Epithelial cell of esophagus (primary cell): Measurements from ENCODE around the gene MSRB3.

Source experiments
- DNase-seq: peaks from one replicate; pipeline ENCODE4 v3.0.0; 2010; ENCODE audit warnings: low read depth
- H3K4me3 ChIP-seq: 2 replicates; pipeline ENCODE4 v1.5.1; 2011; ENCODE audit warnings: mild to moderate bottlenecking, low read length, control low read depth
- CTCF ChIP-seq: IDR thresholded peaks from 2 replicates; pipeline ENCODE4 v1.5.1; 2011; ENCODE audit warnings: low read depth, mild to moderate bottlenecking, low read length, control low read depth, inconsistent platforms; ENCODE audit not compliant: insufficient read depth; ENCODE audit errors: missing control alignments

The MSRB3 gene

GRCh38 chr12:65488197-65488596 is 209.7 kb downstream of the MSRB3 start:
- no peak for DNase-seq
- no peak for TF ChIP-seq CTCF
- H3K4me3 ChIP-seq, result no peak overlapping the region

GRCh38 chr12:65490250-65490649 is 211.8 kb downstream of the MSRB3 start:
- no peak for DNase-seq
- TF ChIP-seq CTCF, result no peak
- no peak overlapping the region for H3K4me3 ChIP-seq

GRCh38 chr12:65492998-65493912 is 214.8 kb downstream of the MSRB3 start:
- no peak for DNase-seq
- H3K4me3 ChIP-seq, result no peak overlapping the region
- no peak for TF ChIP-seq CTCF

- H3K4me3 ChIP-seq, result no peak overlapping the region
- DNase-seq, result no peak
- TF ChIP-seq CTCF, result no peak
Observed at GRCh38 chr12:65493913-65494245, 215.4 kb downstream of the MSRB3 start.

- DNase-seq, result no peak
- TF ChIP-seq CTCF, result no peak
Observed at GRCh38 chr12:65494537-65494936, 216.1 kb downstream of the MSRB3 start.

GRCh38 chr12:65495233-65495632 is 216.8 kb downstream of the MSRB3 start:
- peak; percentile 63 for DNase-seq
- no peak for TF ChIP-seq CTCF
- H3K4me3 ChIP-seq, result no peak overlapping the region

More at GRCh38 chr12:65494537-65494936, 216.1 kb downstream of the MSRB3 start:
- no peak overlapping the region for H3K4me3 ChIP-seq

GRCh38 chr12:65496617-65497016 is 218.1 kb downstream of the MSRB3 start:
- no peak for TF ChIP-seq CTCF
- DNase-seq, result no peak
- H3K4me3 ChIP-seq, result no peak overlapping the region
